Measurements from ENCODE around the gene TBX20. TPM values are rescaled to one million over a fixed set of nuclear protein-coding genes. Genes with fewer than 3 reads are reported as not detected.
"Not testable (repeated sequence)": the region's sequence is repeated elsewhere in the genome, so short reads cannot be mapped to it uniquely, and the experiment has no call there.

TBX20 gene
- total RNA-seq, 1 donor from 2014 or later: 0.49 TPM

- intact Hi-C loops (cut with DNase I); H3K27ac ChIP-seq; H3K27me3 ChIP-seq; H3K4me3 ChIP-seq; H3K9me3 ChIP-seq; DNase-seq (ENCODE audit: extremely low spot score in 2 of 2); H3K4me1 ChIP-seq; H3K36me3 ChIP-seq: not testable (repeated sequence)
Measured at GRCh38 chr7:35167658-35168057, 86.2 kb downstream of the TBX20 start.

DNA sequence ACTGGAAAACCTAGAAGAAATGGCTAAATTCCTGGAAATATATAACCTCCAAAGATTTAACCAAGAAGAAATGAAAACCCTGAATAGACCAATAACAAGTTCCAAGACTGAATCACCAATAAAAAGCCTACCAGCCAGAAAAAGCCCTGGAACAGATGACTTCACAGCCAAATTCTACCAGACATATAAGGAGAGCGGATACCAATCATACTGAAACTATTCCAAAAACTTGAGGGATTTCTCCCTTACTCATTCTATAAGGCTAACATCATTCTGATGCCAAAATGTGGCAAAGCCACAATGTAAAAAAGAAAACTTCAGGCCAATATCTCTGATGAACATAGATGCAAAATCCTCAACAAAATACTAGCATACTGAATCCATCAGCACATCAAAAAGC, 86.7 kb downstream of the TBX20 start:
- H3K4me3 ChIP-seq; intact Hi-C loops (cut with DNase I); H3K9me3 ChIP-seq; H3K27ac ChIP-seq; DNase-seq (ENCODE audit: extremely low spot score in 2 of 2); H3K4me1 ChIP-seq; H3K27me3 ChIP-seq; H3K36me3 ChIP-seq: not testable (repeated sequence)

- H3K36me3 ChIP-seq; H3K4me1 ChIP-seq; H3K27me3 ChIP-seq; H3K4me3 ChIP-seq; H3K27ac ChIP-seq; DNase-seq (ENCODE audit: extremely low spot score in 2 of 2); H3K9me3 ChIP-seq; intact Hi-C loops (cut with DNase I): not testable (repeated sequence)
Measured at GRCh38 chr7:35161059-35161740, 92.7 kb downstream of the TBX20 start.

Other genes starting within 250 kb of the TBX20 start
- 11.3 TPM for gene DPY19L1, start 216.6 kb downstream of the TBX20 start, total RNA-seq

Data from vagina (tissue), 2 donors.